ENCODE results near the gene RETSAT.
"Not testable (repeated sequence)": the region's sequence is repeated elsewhere in the genome, so short reads cannot be mapped to it uniquely, and the experiment has no call there.

RETSAT gene

GRCh38 chr2:85318222-85319074 lies 35.9 kb downstream of the RETSAT start:
- no peak overlapping the region for H2BK5ac ChIP-seq (ENCODE audit: low read depth, low read length, poor library complexity)
- peaks cover 26 to 46% of the 10 kb centered on the region in 2 experiments for H3K36me3 ChIP-seq (ENCODE audit: control insufficient read depth in 1 of 2, insufficient read depth in 2 of 2, low read length in 2 of 2)
- no peak overlapping the region for H4K12ac ChIP-seq (ENCODE audit: low read depth, low read length)
- no peak overlapping the region for H2AFZ ChIP-seq (ENCODE audit: insufficient read depth, low read length, poor library complexity)
- H3K18ac ChIP-seq (ENCODE audit: low read length) = no peak overlapping the region
- no CpG with 5 or more reads among the region's 11 CpGs for WGBS (ENCODE audit: extremely low coverage, insufficient coverage, insufficient read length)
- H3K79me2 ChIP-seq (ENCODE audit: control insufficient read depth, insufficient read depth, low read length, poor library complexity) = no peaks in the 10 kb centered on the region
- no peak overlapping the region for H3K14ac ChIP-seq (ENCODE audit: low read length)
- no peak overlapping the region for H3K27ac ChIP-seq (ENCODE audit: low read depth, low read length)
- no peak overlapping the region for H2BK12ac ChIP-seq (ENCODE audit: low read length)
- peaks cover 0 to 6% of the 10 kb centered on the region in 2 experiments for H3K4me1 ChIP-seq (ENCODE audit: control insufficient read depth in 1 of 2, insufficient read depth in 2 of 2, low read length in 2 of 2)
- no peak overlapping the region for H3K4me2 ChIP-seq (ENCODE audit: low read length)
- no peak overlapping the region for H3K4ac ChIP-seq (ENCODE audit: low read depth, low read length)
- H3K23ac ChIP-seq (ENCODE audit: low read length) = no peak overlapping the region
- H3K9me3 ChIP-seq (ENCODE audit: insufficient read depth, low read depth, low read length) = peaks cover 2% of the 10 kb centered on the region
- no peak overlapping the region for H2BK120ac ChIP-seq (ENCODE audit: insufficient read depth, low read length, poor library complexity)
- no peak overlapping the region for H4K91ac ChIP-seq (ENCODE audit: low read depth, low read length)
- no peaks in the 10 kb centered on the region for H3K79me1 ChIP-seq (ENCODE audit: low read length)
- no peak overlapping the region for H3K4me3 ChIP-seq (ENCODE audit: low read depth, low read length)
- no peak overlapping the region for H3K9ac ChIP-seq (ENCODE audit: low read length)
- no peak overlapping the region for H2AK5ac ChIP-seq (ENCODE audit: low read length)
- no peak overlapping the region for H4K8ac ChIP-seq (ENCODE audit: low read depth, low read length)
- DNase-seq = peak; percentile 91 to 94
- H3K27me3 ChIP-seq (ENCODE audit: insufficient read depth, low read length) = no peaks in the 10 kb centered on the region

- not testable (repeated sequence) for DNase-seq; H3K4ac ChIP-seq (ENCODE audit: low read depth, low read length); H3K4me3 ChIP-seq (ENCODE audit: low read depth, low read length); H3K23ac ChIP-seq (ENCODE audit: low read length); H3K9ac ChIP-seq (ENCODE audit: low read length); H3K4me2 ChIP-seq (ENCODE audit: low read length); H3K27ac ChIP-seq (ENCODE audit: low read depth, low read length); H4K8ac ChIP-seq (ENCODE audit: low read depth, low read length); H2BK120ac ChIP-seq (ENCODE audit: insufficient read depth, low read length, poor library complexity); H3K79me2 ChIP-seq (ENCODE audit: control insufficient read depth, insufficient read depth, low read length, poor library complexity); H4K12ac ChIP-seq (ENCODE audit: low read depth, low read length); H3K27me3 ChIP-seq (ENCODE audit: insufficient read depth, low read length); H4K91ac ChIP-seq (ENCODE audit: low read depth, low read length); H3K4me1 ChIP-seq (ENCODE audit: control insufficient read depth in 1 of 2, insufficient read depth in 2 of 2, low read length in 2 of 2); H3K9me3 ChIP-seq (ENCODE audit: insufficient read depth, low read depth, low read length); H2AFZ ChIP-seq (ENCODE audit: insufficient read depth, low read length, poor library complexity); H3K18ac ChIP-seq (ENCODE audit: low read length); H2AK5ac ChIP-seq (ENCODE audit: low read length); H2BK5ac ChIP-seq (ENCODE audit: low read depth, low read length, poor library complexity); H3K79me1 ChIP-seq (ENCODE audit: low read length); H3K14ac ChIP-seq (ENCODE audit: low read length); H2BK12ac ChIP-seq (ENCODE audit: low read length)
- WGBS (ENCODE audit: extremely low coverage, insufficient coverage, insufficient read length) = no CpG with 5 or more reads among the region's 5 CpGs
- peaks cover 16 to 35% of the 10 kb centered on the region in 2 experiments for H3K36me3 ChIP-seq (ENCODE audit: control insufficient read depth in 1 of 2, insufficient read depth in 2 of 2, low read length in 2 of 2)
Observed at GRCh38 chr2:85315921-85316320, 38.4 kb downstream of the RETSAT start.

- Histone ChIP-seq H3K36me3 (ENCODE audit: control insufficient read depth in 1 of 2, insufficient read depth in 2 of 2, low read length in 2 of 2) (peaks cover 16 to 31% of the 10 kb centered on the region in 2 experiments), H2AK5ac (ENCODE audit: low read length) (no peak overlapping the region), H3K27me3 (ENCODE audit: insufficient read depth, low read length) (no peaks in the 10 kb centered on the region), H3K14ac (ENCODE audit: low read length) (no peak overlapping the region), H2BK120ac (ENCODE audit: insufficient read depth, low read length, poor library complexity) (no peak overlapping the region), H3K4me3 (ENCODE audit: low read depth, low read length) (peak overlapping the region; percentile 14), H2BK5ac (ENCODE audit: low read depth, low read length, poor library complexity) (no peak overlapping the region), H4K12ac (ENCODE audit: low read depth, low read length) (no peak overlapping the region), H4K91ac (ENCODE audit: low read depth, low read length) (no peak overlapping the region), H4K8ac (ENCODE audit: low read depth, low read length) (no peak overlapping the region), H3K79me2 (ENCODE audit: control insufficient read depth, insufficient read depth, low read length, poor library complexity) (no peaks in the 10 kb centered on the region), H3K9ac (ENCODE audit: low read length) (no peak overlapping the region), H2AFZ (ENCODE audit: insufficient read depth, low read length, poor library complexity) (no peak overlapping the region), H3K9me3 (ENCODE audit: insufficient read depth, low read depth, low read length) (peaks cover 2% of the 10 kb centered on the region), H3K4ac (ENCODE audit: low read depth, low read length) (no peak overlapping the region), H3K4me1 (ENCODE audit: control insufficient read depth in 1 of 2, insufficient read depth in 2 of 2, low read length in 2 of 2) (peaks cover 0 to 8% of the 10 kb centered on the region in 2 experiments), H3K4me2 (ENCODE audit: low read length) (no peak overlapping the region), H3K23ac (ENCODE audit: low read length) (no peak overlapping the region), H3K27ac (ENCODE audit: low read depth, low read length) (no peak overlapping the region), H2BK12ac (ENCODE audit: low read length) (no peak overlapping the region), H3K79me1 (ENCODE audit: low read length) (no peaks in the 10 kb centered on the region), H3K18ac (ENCODE audit: low read length) (no peak overlapping the region)
- no CpG with 5 or more reads among the region's 10 CpGs for WGBS (ENCODE audit: extremely low coverage, insufficient coverage, insufficient read length)
- no peak for DNase-seq
Observed at GRCh38 chr2:85314884-85315242, 39.5 kb downstream of the RETSAT start.

GRCh38 chr2:85312404-85312803 lies 41.9 kb downstream of the RETSAT start:
- Histone ChIP-seq H3K4me2 (ENCODE audit: low read length) (no peak overlapping the region), H2AK5ac (ENCODE audit: low read length) (no peak overlapping the region), H3K4me3 (ENCODE audit: low read depth, low read length) (no peak overlapping the region), H3K9me3 (ENCODE audit: insufficient read depth, low read depth, low read length) (peaks cover 2% of the 10 kb centered on the region), H3K14ac (ENCODE audit: low read length) (no peak overlapping the region), H4K91ac (ENCODE audit: low read depth, low read length) (no peak overlapping the region), H3K79me2 (ENCODE audit: control insufficient read depth, insufficient read depth, low read length, poor library complexity) (no peaks in the 10 kb centered on the region), H2BK120ac (ENCODE audit: insufficient read depth, low read length, poor library complexity) (no peak overlapping the region), H2AFZ (ENCODE audit: insufficient read depth, low read length, poor library complexity) (no peak overlapping the region), H3K79me1 (ENCODE audit: low read length) (no peaks in the 10 kb centered on the region), H3K4me1 (ENCODE audit: control insufficient read depth in 1 of 2, insufficient read depth in 2 of 2, low read length in 2 of 2) (peaks cover 3 to 5% of the 10 kb centered on the region in 2 experiments), H2BK5ac (ENCODE audit: low read depth, low read length, poor library complexity) (no peak overlapping the region), H2BK12ac (ENCODE audit: low read length) (no peak overlapping the region), H4K12ac (ENCODE audit: low read depth, low read length) (no peak overlapping the region), H3K9ac (ENCODE audit: low read length) (no peak overlapping the region), H3K18ac (ENCODE audit: low read length) (no peak overlapping the region), H3K4ac (ENCODE audit: low read depth, low read length) (no peak overlapping the region), H4K8ac (ENCODE audit: low read depth, low read length) (no peak overlapping the region), H3K27me3 (ENCODE audit: insufficient read depth, low read length) (no peaks in the 10 kb centered on the region), H3K36me3 (ENCODE audit: control insufficient read depth in 1 of 2, insufficient read depth in 2 of 2, low read length in 2 of 2) (peaks cover 19 to 30% of the 10 kb centered on the region in 2 experiments), H3K27ac (ENCODE audit: low read depth, low read length) (no peak overlapping the region), H3K23ac (ENCODE audit: low read length) (no peak overlapping the region)
- WGBS (ENCODE audit: extremely low coverage, insufficient coverage, insufficient read length) = no CpG with 5 or more reads among the region's 7 CpGs
- DNase-seq = no peak
